ENCODE measurements around the gene MXD1. TPM values are rescaled to one million over a fixed set of nuclear protein-coding genes. Genes with fewer than 3 reads are reported as not detected.

The MXD1 gene
- total and polyA plus RNA-seq, 9 of the 15 experiments (the other 6 are each of a cell fraction or from before 2014, with no cell fraction given): 6.7 to 35.9 (median 11.0) TPM

- ATAC-seq: peak; percentile 96
- Histone ChIP-seq H3K79me2 (ENCODE audit: control insufficient read depth, insufficient read depth, low read length) (peaks cover 18% of the 10 kb centered on the region), H2AFZ (ENCODE audit: low read depth, low read length) (peak within 1 kb of the TSS; percentile 96), H3K4me2 (ENCODE audit: insufficient read depth, low read length) (peak within 1 kb of the TSS; percentile 89), H3K4me1 (replicated peaks in 1 of 2; ENCODE audit: control insufficient read depth in 2 of 2, insufficient read depth in 2 of 2, low read length in 2 of 2) (peaks cover 3 to 7% of the 10 kb centered on the region in 2 experiments; a peak in 4 of 5 replicates), H3K4me3 (peak within 1 kb of the TSS; percentile 68), H3K9me3 (replicated peaks; ENCODE audit: control insufficient read depth, insufficient read depth, low read depth, low read length) (no peaks in the 10 kb centered on the region), H3K36me3 (ENCODE audit: control insufficient read depth, insufficient read depth, low read length) (peaks cover 33% of the 10 kb centered on the region), H3K27me3 (ENCODE audit: control insufficient read depth in 2 of 2, insufficient read depth in 2 of 2, low read length in 2 of 2) (no peaks in the 10 kb centered on the region), H3K9ac (ENCODE audit: insufficient read depth in 1 of 2, low read depth in 2 of 2, low read length in 2 of 2) (peak within 1 kb of the TSS; percentile 88 to 89), H4K20me1 (replicated peaks; ENCODE audit: control insufficient read depth, insufficient read depth, low read length) (no peaks in the 10 kb centered on the region), H3K27ac (ENCODE audit: extremely low read depth, low read depth, low read length) (peak within 1 kb of the TSS; percentile 79), H3K9me1 (ENCODE audit: control insufficient read depth, insufficient read depth, low read length) (no peaks in the 10 kb centered on the region)
- in situ Hi-C loops (cut with MboI): no loop called here
- intact Hi-C loops (cut with micrococcal nuclease): loop anchor here (5.0 to 10.0 kb wide), 2 partner anchors 69 to 172 kb away; partner anchors contain the start of gene GMCL1
- peak; percentile 75 for FAIRE-seq
- WGBS (ENCODE audit: insufficient coverage, low coverage, missing lambda C conversion rate): under 1% methylated on average over 32 of the region's 32 CpGs
- ChIA-PET POLR2A (interaction anchor here (0.6 to 2.5 kb wide), 8 partner anchors 9 to 191 kb away, joined by 3 to 17 read pairs (median 4); partner anchors contain the start of gene MXD1), CTCF (ENCODE audit: low intra/inter-chr PET ratio) (no interaction called here)
- DNase-seq (ENCODE audit: extremely low read depth in 1 of 4, low spot score in 3 of 4): peak; percentile 67 to 91 (median 77)
- BruUV-seq (replicated peaks): TSS peak; percentile 72
- TF ChIP-seq E2F1 (CRISPR knock-in tag; IDR thresholded peaks at IDR 0.05) (peak; percentile 64; the same call in 1 of the 2 replicates), MNT (conservative IDR thresholded peaks at IDR 0.05) (peak; percentile 38 to 68; a peak in 3 of 4 replicates), TOE1 (IDR thresholded peaks at IDR 0.05; ENCODE audit: borderline replicate concordance) (peak; percentile 70), TOE1 (CRISPR knock-in tag; IDR thresholded peaks at IDR 0.05; ENCODE audit: borderline replicate concordance, low read depth) (0 out of 2 replicates have a peak, but pooled peaks have one; percentile 51), THRA (IDR thresholded peaks at IDR 0.05) (no peak), NR2C1 (IDR thresholded peaks at IDR 0.05) (peak; percentile 92), NR2C1 (tag; IDR thresholded peaks at IDR 0.05) (peak; percentile 96), ZNF511 (CRISPR knock-in tag; IDR thresholded peaks at IDR 0.05) (peak; percentile 90), PML (IDR thresholded peaks at IDR 0.05; ENCODE audit: low read length) (peak; percentile 73), EP300 (IDR thresholded peaks at IDR 0.05; ENCODE audit: low read length) (no peak), POLR2B (IDR thresholded peaks at IDR 0.05; ENCODE audit: low read depth, partially characterized antibody) (peak; percentile 85), MTA1 (IDR thresholded peaks at IDR 0.05; ENCODE audit: borderline replicate concordance) (0 out of 2 replicates have a peak, but pooled peaks have one; percentile 42), POLR2A (conservative IDR thresholded peaks at IDR 0.05) (peak; percentile 90), TAF7 (tag; IDR thresholded peaks at IDR 0.05) (peak; percentile 100), POLR2H (tag; IDR thresholded peaks at IDR 0.05; ENCODE audit: low read depth) (0 out of 2 replicates have a peak, but pooled peaks have one; percentile 53), SIN3A (IDR thresholded peaks at IDR 0.05; ENCODE audit: borderline replicate concordance in 2 of 2, control insufficient read depth in 1 of 2, low read depth in 2 of 2, low read length in 2 of 2) (peak; percentile 48 to 62; a peak in 2 of 4 replicates), DIDO1 (tag; IDR thresholded peaks at IDR 0.05; ENCODE audit: low read depth) (peak; percentile 96)
Measured at GRCh38 chr2:69893684-69894551, 21.0 kb upstream of the MXD1 start, which contains the start of gene SNRNP27. Gene SNRNP27 (plus strand): TSS chr2:69893956. CDS start chr2:69893985, 29 bp downstream.

Measured in K562 (cell line).